GM12878 (cell line): Measurements from ENCODE around the gene TREML1. TPM values are rescaled to one million over a fixed set of nuclear protein-coding genes. Genes with fewer than 3 reads are reported as not detected.

Experiments used
- ATAC-seq: fragments of 200-7000 bp; cut with Tn5 transposase; 3 replicates; pipeline ENCODE4 v1.9.1; 2020; ENCODE audit warnings: mild to moderate bottlenecking, moderate library complexity
- BruUV-seq: library from RNA; stranded (reverse); fragments of 400-500 nt; replicated peaks from 2 replicates; lab custom pipeline; 2021; lab: Mats Ljungman, UMichigan
- CTCF ChIA-PET: fragments of 300-600 bp; sonication (Branson Sonifier 250); formaldehyde crosslinking; extraction: SDS; loops from one replicate; lab custom pipeline; 2021; ENCODE audit warnings: inconsistent platforms; lab: Yijun Ruan, JAX
- POLR2A ChIA-PET: fragments of 350-600 bp; formaldehyde crosslinking; extraction: SDS; loops from one replicate; lab custom pipeline; 2021; ENCODE audit warnings: inconsistent platforms; lab: Charles Lee
- RAD21 ChIA-PET: fragments of 300-600 bp; sonication (Branson Sonifier 250); formaldehyde crosslinking; loops from one replicate; lab custom pipeline; 2023; ENCODE audit warnings: antibody characterized with exemption; ENCODE audit not compliant: unreplicated experiment; lab: Charles Lee
- SMC1A ChIA-PET: fragments of 300-600 bp; sonication (Branson Sonifier 250); formaldehyde crosslinking; loops from one replicate; lab custom pipeline; 2023; ENCODE audit not compliant: unreplicated experiment, uncharacterized antibody; lab: Charles Lee
- DNase-seq: peaks from one replicate; pipeline ENCODE4 v3.0.0-alpha.2; 2011; ENCODE audit warnings: low read depth, low spot score
- FAIRE-seq: peaks from 3 replicates; lab custom pipeline; 2011; peaks lifted over from hg19 to GRCh38; lab: Jason Lieb, UNC
- H2AFZ ChIP-seq: 2 replicates; pipeline ENCODE4 v1.6.0; 2011; ENCODE audit warnings: low read depth, low read length, control low read depth; ENCODE audit not compliant: control insufficient read depth
- H3K27ac ChIP-seq: 2 replicates; pipeline ENCODE4 v1.5.1; 2011; ENCODE audit warnings: control low read depth; ENCODE audit not compliant: control insufficient read depth, insufficient read depth
- H3K27me3 ChIP-seq, 2 experiments: replicated peaks in 1 of 2; 2 replicates each; pipeline versions ENCODE4 v1.6.0 to v1.6.1; 2011; ENCODE audit warnings: low read length in 1 of 2; ENCODE audit not compliant: control insufficient read depth in 2 of 2, insufficient read depth in 2 of 2
- H3K36me3 ChIP-seq, 2 experiments: 2 replicates each; pipeline ENCODE4 v1.5.1; 2011; ENCODE audit warnings: low read length in 1 of 2; ENCODE audit not compliant: control insufficient read depth in 2 of 2, insufficient read depth in 2 of 2
- H3K4me1 ChIP-seq: 2 replicates; pipeline ENCODE4 v1.6.1; 2011; ENCODE audit warnings: mild to moderate bottlenecking, low read length, moderate library complexity, mixed read lengths; ENCODE audit not compliant: control insufficient read depth, insufficient read depth
- H3K4me2 ChIP-seq: 2 replicates; pipeline ENCODE4 v1.6.0; 2011; ENCODE audit warnings: control low read depth; ENCODE audit not compliant: control insufficient read depth, insufficient read depth
- H3K4me3 ChIP-seq: fragments of 200-600 bp; sonication (generic); 2 replicates; pipeline ENCODE4 v1.5.1; 2016
- H3K79me2 ChIP-seq: 2 replicates; pipeline ENCODE4 v1.6.0; 2011; ENCODE audit warnings: low read length; ENCODE audit not compliant: control insufficient read depth, insufficient read depth
- H3K9ac ChIP-seq: 2 replicates; pipeline ENCODE4 v1.8.0; 2011; ENCODE audit warnings: low read length, control low read depth, mixed read lengths; ENCODE audit not compliant: control insufficient read depth, insufficient read depth
- H3K9me3 ChIP-seq: replicated peaks from 3 replicates; pipeline ENCODE4 v1.5.1; 2011; ENCODE audit warnings: mild to moderate bottlenecking, low read length; ENCODE audit not compliant: control insufficient read depth, insufficient read depth
- H4K20me1 ChIP-seq: 2 replicates; pipeline ENCODE4 v1.6.0; 2011; ENCODE audit not compliant: control insufficient read depth, insufficient read depth
- CHD1 ChIP-seq: IDR thresholded peaks from 2 replicates; pipeline ENCODE4 v1.6.1; 2012; ENCODE audit warnings: low read depth, low read length, improper control_type of control experiment
- JUNB ChIP-seq: IDR thresholded peaks from 2 replicates; pipeline ENCODE4 v1.6.1; 2016; ENCODE audit warnings: antibody characterized with exemption, mild to moderate bottlenecking
- MYB ChIP-seq: fragments of 150-350 bp; IDR thresholded peaks from 2 replicates; pipeline ENCODE4 v1.6.1; 2014; ENCODE audit warnings: mild to moderate bottlenecking, low read depth, low read length, borderline replicate concordance
- PAX8 ChIP-seq: fragments of 450-650 bp; IDR thresholded peaks from 2 replicates; pipeline ENCODE4 v1.6.1; 2017; ENCODE audit warnings: mild to moderate bottlenecking, moderate library complexity
- ZNF384 ChIP-seq: IDR thresholded peaks from 2 replicates; pipeline ENCODE4 v1.6.1; 2012; ENCODE audit warnings: low read depth, mild to moderate bottlenecking, low read length, improper control_type of control experiment, borderline replicate concordance
- WGBS: methylation state at CpG from one replicate; pipeline ENCODE4 v1.1.6; 2016; ENCODE audit warnings: low lambda C conversion rate; ENCODE audit not compliant: insufficient replicate concordance, insufficient coverage; ENCODE audit errors: missing lambda C conversion rate; 5-methylcytosine and 5-hydroxymethylcytosine counted together
- in situ Hi-C: fragments of 300-500 bp; cut with MboI; formaldehyde crosslinking; loops from 9 replicates; pipeline ENCODE4 v1.14.3; 2018; ENCODE audit warnings: mixed read lengths
- intact Hi-C: fragments of 100-400 bp; cut with micrococcal nuclease; formaldehyde crosslinking; loops from one replicate; pipeline ENCODE4 v1.14.2; 2022; ENCODE audit not compliant: unreplicated experiment
- polyA plus RNA-seq, 11 experiments: library from polyadenylated mRNA; depleted of rRNA in 4 of 11; unstranded in 6 of 11; stranded (reverse) in 5 of 11; fragments of >200 nt; fragmentation: Nextera tagmentation in 4 of 11; fragmentation: Illumina TruSeq in 1 of 11; extraction: Ambion mirVana in 4 of 11; extraction: Trizol in 1 of 11; gene quantifications; 1 replicate in 1 of 11; 2 replicates in 10 of 11; pipeline versions ENCODE4 v1.2.1 to v1.2.3, GENCODE V29; 2011 to 2016; ENCODE audit warnings: inconsistent platforms in 2 of 11, missing spikeins in 2 of 11, low read depth in 1 of 11
- total RNA-seq, 4 experiments: library from RNA; depleted of rRNA in 3 of 4; stranded (reverse); fragments of >200 nt in 3 of 4; fragmentation: Illumina TruSeq in 1 of 4; extraction: Trizol in 1 of 4; gene quantifications; 2 replicates each; pipeline versions ENCODE4 v1.2.1 to v1.2.3, GENCODE V29; 2013 to 2021
- TF ChIP-seq, protein P1 (sequence below): fragments of 450-650 bp; IDR thresholded peaks from 2 replicates; pipeline ENCODE4 v1.6.1; 2014; ENCODE audit warnings: mild to moderate bottlenecking
- TF ChIP-seq, protein P2 (sequence below): fragments of 150-350 bp; IDR thresholded peaks from 2 replicates; pipeline ENCODE4 v1.6.1; 2014; ENCODE audit warnings: mild to moderate bottlenecking, low read depth, low read length

The TREML1 gene
- total and polyA plus RNA-seq, 10 of the 15 experiments (the other 5 are each of a cell fraction or from before 2014, with no cell fraction given): 0.21 TPM; not detected in 9

DNA sequence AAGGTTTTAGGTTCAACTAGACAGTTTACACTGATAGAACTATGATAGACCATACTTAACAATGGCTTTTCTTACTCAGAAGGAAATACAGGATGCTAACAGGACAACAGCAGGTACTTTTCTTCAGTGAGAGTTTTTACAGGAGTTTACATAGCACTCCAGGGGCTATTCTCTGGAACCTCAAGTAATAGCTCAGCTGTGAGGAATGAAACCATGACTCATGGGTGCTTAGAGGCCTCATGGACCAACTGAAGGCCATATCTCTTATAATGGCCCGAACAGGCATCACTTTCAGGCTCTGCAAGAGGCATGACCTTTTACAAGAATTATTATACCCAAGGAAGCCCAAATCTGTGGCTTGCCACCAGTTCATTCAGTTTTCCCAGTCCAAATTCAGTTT is 31.8 kb downstream of the TREML1 start:
- H3K36me3 ChIP-seq: no peaks in the 10 kb centered on the region
- H3K4me2 ChIP-seq: no peak overlapping the region
- H3K4me1 ChIP-seq: no peaks in the 10 kb centered on the region
- ChIA-PET POLR2A (no interaction called here), CTCF (no interaction called here)
- H3K9me3 ChIP-seq: no peaks in the 10 kb centered on the region
- no peak overlapping the region for H3K9ac ChIP-seq
- TF ChIP-seq PAX8 (no peak), CHD1 (no peak), MYB (no peak), ZNF384 (no peak), JUNB (no peak)
- TF ChIP-seq, protein P1, sequence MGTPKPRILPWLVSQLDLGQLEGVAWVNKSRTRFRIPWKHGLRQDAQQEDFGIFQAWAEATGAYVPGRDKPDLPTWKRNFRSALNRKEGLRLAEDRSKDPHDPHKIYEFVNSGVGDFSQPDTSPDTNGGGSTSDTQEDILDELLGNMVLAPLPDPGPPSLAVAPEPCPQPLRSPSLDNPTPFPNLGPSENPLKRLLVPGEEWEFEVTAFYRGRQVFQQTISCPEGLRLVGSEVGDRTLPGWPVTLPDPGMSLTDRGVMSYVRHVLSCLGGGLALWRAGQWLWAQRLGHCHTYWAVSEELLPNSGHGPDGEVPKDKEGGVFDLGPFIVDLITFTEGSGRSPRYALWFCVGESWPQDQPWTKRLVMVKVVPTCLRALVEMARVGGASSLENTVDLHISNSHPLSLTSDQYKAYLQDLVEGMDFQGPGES: no peak
- TF ChIP-seq, protein P2, sequence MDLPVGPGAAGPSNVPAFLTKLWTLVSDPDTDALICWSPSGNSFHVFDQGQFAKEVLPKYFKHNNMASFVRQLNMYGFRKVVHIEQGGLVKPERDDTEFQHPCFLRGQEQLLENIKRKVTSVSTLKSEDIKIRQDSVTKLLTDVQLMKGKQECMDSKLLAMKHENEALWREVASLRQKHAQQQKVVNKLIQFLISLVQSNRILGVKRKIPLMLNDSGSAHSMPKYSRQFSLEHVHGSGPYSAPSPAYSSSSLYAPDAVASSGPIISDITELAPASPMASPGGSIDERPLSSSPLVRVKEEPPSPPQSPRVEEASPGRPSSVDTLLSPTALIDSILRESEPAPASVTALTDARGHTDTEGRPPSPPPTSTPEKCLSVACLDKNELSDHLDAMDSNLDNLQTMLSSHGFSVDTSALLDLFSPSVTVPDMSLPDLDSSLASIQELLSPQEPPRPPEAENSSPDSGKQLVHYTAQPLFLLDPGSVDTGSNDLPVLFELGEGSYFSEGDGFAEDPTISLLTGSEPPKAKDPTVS: no peak
- TF ChIP-seq, all 136 proteins: peak for 0
- H3K27ac ChIP-seq: no peak overlapping the region
- in situ Hi-C loops (no loop called here), intact Hi-C loops (no loop called here)
- no peak overlapping the region for H2AFZ ChIP-seq
- no peak for ATAC-seq
- no peaks in the 10 kb centered on the region for H4K20me1 ChIP-seq
- no peak for FAIRE-seq
- no peak for DNase-seq
- SMC1A ChIA-PET: interaction anchor here (1.3 kb wide), 1 partner anchor 11 kb away, joined by 3 read pairs; no protein-coding TSS in a partner anchor
- 67% methylated on average over 1 of the region's 1 CpG for WGBS
- H3K27me3 ChIP-seq: no peaks in the 10 kb centered on the region
- no TSS peak for BruUV-seq
- no peak overlapping the region for H3K4me3 ChIP-seq
- RAD21 ChIA-PET: no interaction called here
- H3K79me2 ChIP-seq: no peaks in the 10 kb centered on the region
